Middle frontal gyrus (tissue), 1 donor: ENCODE measurements around the gene LYPD4.
"Not testable (repeated sequence)": the region's sequence is repeated elsewhere in the genome, so short reads cannot be mapped to it uniquely, and the experiment has no call there.

Experiments used
- DNase-seq: peaks from one replicate; pipeline ENCODE4 v3.0.0-alpha.2; 2015; ENCODE audit warnings: low spot score; ENCODE audit errors: extremely low spot score

LYPD4 gene

DNA sequence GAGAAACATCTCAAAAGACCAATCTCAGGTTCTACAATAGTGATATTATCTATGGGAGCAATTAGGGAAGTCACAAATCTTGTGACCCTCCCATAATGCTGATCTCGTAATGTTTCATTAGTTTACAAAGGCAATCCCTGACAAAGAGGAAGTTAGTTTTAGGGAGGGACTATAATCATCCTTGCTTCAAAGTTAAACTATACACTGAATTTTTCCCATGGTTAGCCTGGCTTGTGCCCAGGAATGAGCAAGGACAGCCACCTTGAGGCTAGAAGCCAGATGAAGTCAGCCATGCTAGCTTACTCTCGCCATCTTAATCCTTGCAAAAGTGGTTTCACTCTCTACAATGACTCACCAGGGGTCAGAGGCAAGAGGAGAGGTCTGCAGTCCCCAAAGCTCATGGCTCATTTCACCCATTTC lies 42.7 kb downstream of the LYPD4 start:
- DNase-seq = no peak

GRCh38 chr19:41801031-41801430 lies 43.5 kb downstream of the LYPD4 start:
- no peak for DNase-seq

GRCh38 chr19:41799444-41800000 lies 45.0 kb downstream of the LYPD4 start:
- no peak for DNase-seq

DNA sequence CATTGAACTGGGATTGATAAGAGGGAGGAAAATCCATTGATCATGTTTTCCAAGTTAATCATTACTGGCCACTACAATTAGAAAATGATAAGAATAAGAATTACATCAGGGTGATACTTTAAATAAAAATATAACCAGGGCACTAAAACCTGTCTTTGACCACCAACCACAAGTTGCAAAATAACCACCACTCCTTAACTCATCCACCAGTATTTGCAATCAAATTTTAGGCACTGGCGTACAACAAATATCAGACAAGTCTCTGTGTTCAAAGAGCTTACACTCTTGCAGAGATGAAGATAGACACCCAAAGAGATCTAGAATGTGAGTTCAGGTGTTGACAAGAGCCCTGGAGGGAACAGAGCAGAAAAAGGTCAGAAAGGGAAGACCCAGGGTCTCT lies 47.6 kb downstream of the LYPD4 start:
- no peak for DNase-seq

- no peak for DNase-seq
Observed at GRCh38 chr19:41796362-41796761, 48.1 kb downstream of the LYPD4 start, which contains the start of gene CEACAM3. Gene CEACAM3, plus strand, starts transcription at chr19:41796587. Its CDS starts 91 bp downstream, at chr19:41796678.

GRCh38 chr19:41795031-41795461 lies 49.4 kb downstream of the LYPD4 start:
- no peak for DNase-seq

- DNase-seq = no peak
Observed at GRCh38 chr19:41793414-41793727, 51.1 kb downstream of the LYPD4 start.

DNA sequence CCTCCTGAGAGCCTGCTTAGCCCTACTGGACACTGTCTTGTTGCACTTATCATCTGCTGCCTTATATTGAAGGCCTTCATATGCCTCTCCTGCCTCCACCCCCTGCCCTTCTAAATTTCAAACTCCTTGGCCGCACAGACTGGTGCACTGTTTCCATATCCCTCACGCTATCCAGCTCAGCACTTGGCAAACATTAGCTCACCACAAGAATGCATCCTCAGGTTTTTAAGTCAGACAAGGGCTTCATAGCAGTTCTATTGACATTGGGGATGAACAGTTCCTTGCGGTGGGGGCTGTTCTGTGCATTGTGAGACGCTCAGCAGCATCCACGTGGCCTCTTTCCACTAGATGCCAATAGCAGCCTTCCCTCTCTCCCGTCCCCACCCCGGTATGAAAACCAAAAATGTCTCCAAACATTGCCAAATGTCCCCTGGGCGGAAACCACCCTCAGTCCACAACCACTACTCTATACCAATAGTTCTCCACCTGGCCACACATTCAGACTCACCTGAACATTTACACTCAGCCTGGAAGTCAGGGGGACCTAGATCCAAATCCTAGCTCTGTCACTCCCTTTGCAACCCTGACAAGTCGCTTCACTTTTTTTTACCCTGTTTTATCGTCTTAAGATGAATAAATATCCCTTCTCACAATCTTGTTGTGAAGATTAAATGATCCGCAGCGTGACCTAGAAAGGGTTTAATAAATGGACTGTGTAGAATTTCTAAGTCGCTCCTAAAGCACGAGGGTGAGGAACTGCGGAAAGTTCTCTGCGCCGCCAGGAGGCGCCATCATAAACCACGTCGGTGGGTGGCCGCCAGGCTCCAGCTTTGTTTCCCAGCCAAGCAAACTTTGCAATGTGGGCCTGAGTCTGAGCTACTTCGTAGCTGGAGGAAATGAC lies 51.7 kb downstream of the LYPD4 start:
- no peak for DNase-seq

DNA sequence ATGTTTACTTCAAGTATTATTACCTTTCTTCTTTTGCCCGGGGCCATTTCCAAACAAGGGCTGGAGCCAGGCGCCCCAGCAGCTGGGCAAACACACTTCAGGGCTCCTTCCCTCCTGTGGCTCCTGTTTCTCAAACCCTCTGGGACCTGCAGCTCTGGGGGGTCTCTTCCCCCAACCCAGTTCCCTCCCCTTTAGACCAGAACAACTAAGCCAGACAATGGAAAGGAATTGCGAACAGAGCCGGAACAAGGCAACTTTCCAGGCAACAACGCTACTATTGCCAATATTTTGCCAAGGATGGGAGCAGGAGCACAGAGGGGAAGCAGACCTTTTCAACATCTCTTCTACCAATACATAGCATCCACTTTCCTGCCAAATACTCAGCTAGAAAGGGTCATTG lies 55.4 kb downstream of the LYPD4 start:
- not testable (repeated sequence) for DNase-seq

DNA sequence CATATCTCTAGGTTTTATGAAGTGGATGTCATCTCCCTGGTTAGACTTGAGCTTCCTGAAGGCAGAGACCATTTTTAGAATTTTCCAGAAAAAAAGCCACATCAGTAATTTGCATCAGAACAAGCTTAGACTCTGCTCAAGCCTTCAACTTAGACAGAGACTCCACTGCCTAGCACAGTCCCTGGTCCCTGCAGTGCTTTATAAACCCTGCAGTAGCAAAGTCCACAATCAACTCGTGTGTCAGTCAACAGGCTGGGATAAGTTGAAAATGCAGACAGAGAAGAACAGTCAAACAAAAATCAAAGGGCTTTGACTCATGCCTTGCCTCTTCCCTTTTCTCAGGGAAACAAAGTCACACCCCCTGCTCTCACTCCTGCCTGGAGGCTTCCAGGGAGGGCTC lies 56.0 kb downstream of the LYPD4 start:
- DNase-seq = not testable (repeated sequence)
